NCI-H460 (cell line): ENCODE data around the gene SLF1. TPM values are rescaled to one million over a fixed set of nuclear protein-coding genes. Genes with fewer than 3 reads are reported as not detected.

Experiments used
- DNase-seq: peaks from one replicate; pipeline ENCODE4 v3.0.0-alpha.2; 2016; ENCODE audit warnings: low read depth; ENCODE audit errors: extremely low read depth
- total RNA-seq: library from RNA; depleted of rRNA; stranded (reverse); fragments of >200 nt; shearing (Covaris generic); gene quantifications from 2 replicates; pipeline ENCODE4 v1.2.3, GENCODE V29; 2014; rRNA removed

Gene SLF1
- total RNA-seq, 1 experiment from 2014 or later, result 77.0 TPM

DNA sequence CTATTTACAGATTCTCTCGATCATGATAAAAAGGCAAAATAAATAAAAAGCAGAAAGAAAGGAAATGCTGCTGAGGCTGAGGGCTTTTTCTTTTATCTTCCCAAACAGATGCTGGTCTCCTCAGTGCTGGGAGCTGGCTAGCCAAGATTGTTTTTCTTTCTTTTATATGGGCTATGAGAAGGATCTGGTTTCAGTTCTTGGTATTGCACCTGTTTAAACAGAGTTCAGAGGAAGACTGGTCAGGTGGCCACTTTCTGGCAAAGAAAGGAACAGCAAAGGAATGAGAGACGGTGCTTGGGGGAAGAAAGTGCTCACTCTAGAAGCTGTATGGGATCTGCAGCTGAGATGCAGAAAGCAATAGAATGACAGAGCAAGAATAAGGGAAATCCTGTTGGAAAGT lies 88.9 kb downstream of the SLF1 start:
- DNase-seq, result no peak

DNA sequence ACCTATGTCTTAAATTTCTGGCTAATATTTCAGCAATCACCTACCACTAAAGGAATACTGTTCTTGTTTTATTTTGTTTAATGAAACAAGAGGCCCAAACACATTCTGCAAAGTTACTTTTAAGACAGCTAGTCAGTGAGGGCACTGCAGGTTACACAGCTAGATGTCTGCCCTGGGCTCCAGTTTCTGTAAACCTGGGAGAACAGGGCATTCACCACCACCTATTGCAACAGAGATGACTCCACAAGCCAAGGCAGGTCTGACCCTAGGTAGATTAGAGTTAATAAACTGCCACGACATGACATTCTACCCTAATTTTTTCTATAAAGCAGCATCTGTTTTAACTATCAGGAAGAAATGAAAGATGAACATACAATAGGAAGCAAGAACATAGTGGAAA lies 90.8 kb downstream of the SLF1 start:
- DNase-seq, result no peak

DNA sequence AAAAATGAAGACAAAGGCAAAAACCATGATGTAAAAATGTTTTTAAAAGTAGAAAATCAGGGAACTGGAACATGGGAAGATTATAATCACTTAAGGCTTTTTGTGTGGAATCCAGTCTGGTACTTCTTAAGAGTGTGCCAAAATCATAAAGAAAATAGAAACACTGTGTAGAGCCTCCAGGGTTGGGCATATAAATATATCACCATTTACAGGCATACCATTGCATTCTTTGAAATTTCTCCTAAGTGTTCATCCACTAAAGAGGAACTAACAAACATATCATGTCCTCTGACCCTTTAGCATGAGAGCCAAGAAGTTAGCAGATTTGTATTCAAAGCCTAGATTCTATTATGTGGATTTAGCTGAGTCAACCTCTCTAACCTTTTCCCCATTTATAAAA lies 93.3 kb downstream of the SLF1 start:
- no peak for DNase-seq

DNA sequence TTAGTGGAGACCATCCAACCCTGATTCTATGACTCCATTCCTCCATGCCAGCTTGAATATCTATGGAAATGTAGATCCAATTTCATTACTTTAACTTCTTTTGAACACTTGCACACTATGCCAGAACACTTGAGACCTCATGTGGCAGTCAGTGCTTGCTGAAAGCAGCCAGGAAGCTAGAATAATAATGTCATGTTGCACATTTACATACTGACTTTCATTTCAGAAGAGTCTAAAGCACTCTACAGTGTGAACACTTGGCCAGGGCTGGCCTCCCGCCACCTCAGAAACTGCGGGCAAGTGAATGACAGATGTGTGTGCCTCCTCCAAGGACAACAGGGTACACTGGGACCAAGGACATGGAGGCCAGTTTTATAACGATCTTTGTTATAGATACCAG lies 97.3 kb downstream of the SLF1 start:
- no peak for DNase-seq

DNA sequence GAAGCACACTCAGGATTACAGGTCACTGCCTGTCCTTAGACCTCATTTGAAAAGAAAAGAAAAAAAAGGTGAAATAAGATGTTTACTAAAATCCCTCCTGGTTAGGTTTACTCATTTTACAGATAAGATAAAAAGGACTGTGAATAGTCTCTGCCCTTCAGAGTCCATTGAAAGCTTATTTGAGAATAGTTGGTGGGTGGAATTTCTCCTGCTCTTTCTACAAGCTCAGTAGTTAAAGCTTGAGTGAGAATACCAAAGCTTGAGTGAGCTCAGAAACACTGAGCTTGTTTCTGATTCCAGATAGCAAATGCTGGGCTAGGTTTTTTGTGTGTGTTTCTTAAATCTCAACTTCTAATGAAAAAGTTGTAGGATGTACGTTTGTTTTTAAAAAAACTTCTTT lies 106.7 kb downstream of the SLF1 start:
- no peak for DNase-seq

DNA sequence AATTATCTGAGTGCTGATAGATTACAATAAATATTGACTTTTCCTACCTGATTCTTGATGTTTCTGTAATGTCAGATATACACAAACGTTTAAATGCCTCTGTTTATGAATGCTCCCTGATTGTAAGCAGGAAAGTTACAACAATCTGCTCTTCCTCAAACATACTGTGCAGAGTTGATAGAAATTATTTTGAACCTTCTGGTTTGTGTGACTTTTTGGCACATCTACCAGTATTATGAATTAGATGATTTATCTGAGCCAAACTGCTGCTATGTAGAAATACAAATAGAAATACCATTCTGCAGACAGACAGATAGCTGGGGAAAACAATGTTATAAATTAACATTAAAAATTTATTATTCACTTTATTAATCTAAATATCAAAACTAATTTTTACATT lies 113.0 kb downstream of the SLF1 start:
- DNase-seq, result no peak

DNA sequence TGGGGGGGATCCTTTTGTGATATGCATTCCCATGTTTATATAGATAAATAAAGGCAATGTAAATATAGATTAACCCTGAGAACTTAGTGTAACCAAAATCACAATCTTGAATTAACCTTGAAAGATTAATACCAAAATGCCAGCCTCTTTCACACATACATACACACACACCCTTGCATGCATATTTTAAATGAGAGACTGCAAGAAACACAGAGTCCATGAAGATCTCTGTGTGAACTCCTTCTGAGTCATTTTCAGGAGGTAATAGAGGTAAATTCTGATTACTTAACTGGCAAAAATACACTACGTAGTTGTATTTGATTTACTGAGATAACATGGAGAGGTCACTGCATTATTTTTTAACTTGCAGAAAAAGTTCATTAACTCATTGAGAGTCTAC lies 118.0 kb downstream of the SLF1 start:
- DNase-seq, result no peak

DNA sequence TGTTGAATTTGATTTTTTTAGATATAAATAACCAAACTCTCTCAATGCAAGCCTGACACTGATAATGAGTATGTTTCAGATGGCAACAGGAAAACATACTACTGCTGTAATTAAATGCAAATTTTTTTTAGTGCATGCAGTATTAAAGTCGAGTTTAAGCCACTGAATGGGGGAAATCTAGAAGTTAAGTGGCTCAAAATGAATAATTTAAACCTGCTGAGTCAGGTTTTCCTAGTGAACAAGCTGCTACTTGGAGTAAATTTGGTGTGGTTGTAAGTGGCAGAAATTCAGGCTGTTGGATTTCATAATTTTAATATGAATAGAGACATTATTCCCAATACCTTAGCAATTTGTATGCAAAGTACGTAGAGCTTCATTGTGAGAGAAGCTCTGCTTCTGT lies 121.8 kb downstream of the SLF1 start:
- DNase-seq, result no peak

DNA sequence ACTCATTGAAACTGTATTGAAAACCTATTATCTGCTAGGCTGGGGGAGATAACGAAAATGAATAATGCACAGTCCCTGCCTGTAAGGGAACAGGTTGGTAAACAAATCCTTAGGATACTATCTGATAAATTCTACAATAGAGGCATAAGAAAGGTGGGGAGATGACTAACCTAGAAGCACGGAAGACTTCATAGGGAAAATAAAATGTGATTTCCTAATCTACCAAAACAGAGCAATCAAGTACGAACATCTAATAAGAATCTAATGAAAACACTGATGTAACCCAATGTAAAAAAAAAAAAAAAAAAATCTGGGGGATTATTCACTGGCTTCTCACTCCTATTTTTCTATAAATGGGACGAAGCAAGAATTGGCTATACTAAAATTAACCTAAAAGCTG lies 124.4 kb downstream of the SLF1 start:
- no peak for DNase-seq

DNA sequence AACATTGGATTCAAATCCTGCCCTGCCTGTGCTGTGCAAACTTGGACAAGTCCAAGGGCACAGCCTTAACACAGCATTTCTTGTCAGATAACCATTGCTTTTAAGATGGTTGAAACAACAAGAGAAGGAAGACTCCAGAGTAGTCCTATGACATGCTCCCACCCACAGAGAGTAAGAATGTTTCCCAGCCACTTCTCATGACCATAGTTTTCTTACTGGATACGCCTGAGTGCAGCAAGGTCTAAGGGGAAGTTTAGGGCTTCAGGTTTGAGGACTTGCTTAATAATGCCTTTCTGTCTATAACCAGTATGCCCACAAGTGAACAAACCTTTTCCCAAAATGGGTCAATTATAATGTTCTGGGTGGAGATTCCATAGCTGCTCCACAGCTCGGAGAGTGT lies 126.4 kb downstream of the SLF1 start:
- DNase-seq, result no peak

DNA sequence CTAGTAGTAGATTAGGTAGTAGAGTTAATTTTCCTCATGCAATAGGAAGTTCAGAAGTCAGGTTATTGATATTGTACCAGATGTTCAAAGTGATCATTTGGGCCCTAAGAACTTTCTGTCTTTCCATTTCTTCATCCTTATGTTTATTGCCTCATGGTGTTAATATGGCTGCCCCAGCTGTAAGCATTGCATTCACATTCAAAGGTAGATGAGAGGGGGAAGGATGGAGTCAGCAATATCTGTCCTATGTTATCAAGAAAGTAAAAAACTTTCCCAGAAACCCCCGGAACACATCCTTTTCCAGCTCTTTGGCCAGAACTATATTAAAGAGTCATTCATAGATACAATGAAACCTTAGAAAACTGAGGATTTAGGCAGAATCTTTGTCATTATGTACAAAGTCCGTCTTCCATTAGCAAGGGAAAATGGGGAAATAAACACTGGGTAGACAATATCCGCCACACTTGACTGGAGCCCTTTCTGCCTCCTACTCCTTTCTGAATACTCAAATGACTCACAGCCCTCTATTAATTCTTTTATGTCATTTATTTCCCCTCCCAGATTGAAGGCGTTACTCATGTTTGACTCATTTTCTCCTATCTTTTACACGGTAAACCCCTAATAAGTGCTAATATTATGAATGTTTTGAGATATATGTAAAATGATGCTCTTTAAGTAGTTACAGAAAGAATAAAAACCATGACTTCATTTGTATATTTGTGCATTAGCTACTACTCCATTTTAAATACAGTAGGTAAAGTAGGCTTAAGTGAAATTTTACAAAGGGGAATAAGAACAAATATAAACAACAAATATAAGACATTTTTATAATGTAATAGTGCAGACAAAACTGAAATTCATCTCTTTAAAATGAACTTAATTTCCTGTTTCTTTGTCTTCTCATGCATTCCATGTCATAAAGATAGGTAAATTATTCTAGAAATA lies 127.6 kb downstream of the SLF1 start:
- DNase-seq, result no peak

DNA sequence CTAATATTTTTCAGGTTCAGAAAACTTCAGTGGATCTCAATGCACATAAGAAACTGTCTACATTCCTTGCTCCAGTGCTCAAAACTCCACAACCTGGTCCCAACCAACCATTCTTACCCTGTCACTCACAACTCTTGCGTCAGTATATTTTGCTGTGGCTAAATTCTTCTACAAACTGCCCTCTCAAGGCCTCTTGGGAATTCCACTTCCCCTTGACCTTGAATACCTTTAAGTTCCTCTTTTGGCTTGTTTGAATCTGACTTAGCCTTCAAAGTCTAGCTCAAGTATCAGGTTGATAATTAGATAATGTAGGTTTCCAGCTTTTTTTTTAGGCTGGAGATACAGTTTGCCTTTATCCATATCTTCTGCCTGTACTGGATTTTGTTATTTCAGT lies 128.3 kb downstream of the SLF1 start:
- DNase-seq, result no peak

Other genes starting within 250 kb of the SLF1 start
- gene KIAA0825, start 65 bp upstream of the SLF1 start, total RNA-seq, result 13.0 and 13.2 TPM in 2 replicates